ENCODE measurements around the gene CHAC2.

DNA sequence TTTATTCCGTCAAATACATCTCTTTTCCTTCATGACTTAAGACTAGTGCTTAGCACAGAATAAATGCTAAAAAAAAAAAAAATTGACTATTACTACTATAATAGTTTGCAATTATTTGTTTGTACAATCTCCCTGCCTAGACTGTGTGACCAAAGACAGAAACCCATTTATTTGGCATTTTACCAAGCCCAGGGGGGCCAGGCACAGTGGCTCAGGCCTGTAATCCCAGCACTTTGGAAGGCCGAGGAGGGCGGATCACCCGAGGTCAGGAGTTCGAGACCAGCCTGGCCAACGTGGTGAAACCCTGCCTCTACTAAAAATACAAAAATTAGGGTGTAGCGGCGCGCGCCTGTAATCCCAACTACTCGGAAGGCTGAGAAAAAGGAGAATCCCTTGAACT lies 17.8 kb downstream of the CHAC2 start:
- TF ChIP-seq CEBPB (IDR thresholded peaks at IDR 0.05) (no peak), TEAD4 (IDR thresholded peaks at IDR 0.05) (no peak), YY1 (IDR thresholded peaks at IDR 0.05; ENCODE audit: low read depth) (no peak), NFIC (IDR thresholded peaks at IDR 0.05) (no peak), EP300 (IDR thresholded peaks at IDR 0.05; ENCODE audit: borderline replicate concordance) (no peak)
- TF ChIP-seq, protein P1, sequence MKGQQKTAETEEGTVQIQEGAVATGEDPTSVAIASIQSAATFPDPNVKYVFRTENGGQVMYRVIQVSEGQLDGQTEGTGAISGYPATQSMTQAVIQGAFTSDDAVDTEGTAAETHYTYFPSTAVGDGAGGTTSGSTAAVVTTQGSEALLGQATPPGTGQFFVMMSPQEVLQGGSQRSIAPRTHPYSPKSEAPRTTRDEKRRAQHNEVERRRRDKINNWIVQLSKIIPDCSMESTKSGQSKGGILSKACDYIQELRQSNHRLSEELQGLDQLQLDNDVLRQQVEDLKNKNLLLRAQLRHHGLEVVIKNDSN (IDR thresholded peaks at IDR 0.05), result no peak

All from Ishikawa (cell line).